GM12892 (cell line): ENCODE measurements around the gene ARHGAP36.

Source experiments
- POLR2A ChIP-seq: IDR thresholded peaks from 2 replicates; pipeline ENCODE4 v1.6.1; 2011; ENCODE audit warnings: low read depth, low read length, control low read depth
- POLR2AphosphoS5 ChIP-seq: IDR thresholded peaks from 2 replicates; pipeline ENCODE4 v1.6.1; 2011; ENCODE audit warnings: low read depth, low read length, control low read depth
- TAF1 ChIP-seq: IDR thresholded peaks from 2 replicates; pipeline ENCODE4 v1.6.1; 2011; ENCODE audit warnings: low read depth, mild to moderate bottlenecking, control low read depth, low read length, borderline replicate concordance

- TF ChIP-seq TAF1 = no peak
- no peak for TF ChIP-seq POLR2A
- no peak for TF ChIP-seq POLR2AphosphoS5
Measured at GRCh38 chrX:131139072-131139471, 80.9 kb downstream of the ARHGAP36 start.
